ENCODE measurements around the gene GPM6B. TPM values are rescaled to one million over a fixed set of nuclear protein-coding genes. Genes with fewer than 3 reads are reported as not detected.

GPM6B gene
- total and polyA plus RNA-seq, 2 of the 4 experiments (the other 2 are of a cell fraction), result 4.2 to 5.9 TPM

GRCh38 chrX:13835825-13836224 is 18.9 kb upstream of the GPM6B start:
- Histone ChIP-seq H3K56ac (ENCODE audit: extremely low read depth, insufficient read depth, low read length) (no peak overlapping the region), H2AK9ac (replicated peaks; ENCODE audit: low read depth, low read length, poor library complexity) (no peak overlapping the region), H3K9me1 (ENCODE audit: insufficient read depth, low read length) (no peaks in the 10 kb centered on the region), H3K4me3 (ENCODE audit: insufficient read depth, low read depth, low read length) (no peak overlapping the region), H2AFZ (replicated peaks; ENCODE audit: low read length, poor library complexity) (no peak overlapping the region), H2BK5ac (ENCODE audit: low read depth, low read length, poor library complexity, severe bottlenecking) (no peak overlapping the region), H3K79me1 (ENCODE audit: low read depth in 1 of 2, low read length in 2 of 2) (no peaks in the 10 kb centered on the region), H3K9ac (ENCODE audit: low read depth, low read length) (no peak overlapping the region), H4K20me1 (ENCODE audit: insufficient read depth, low read length) (no peaks in the 10 kb centered on the region), H3K23ac (ENCODE audit: low read depth, low read length) (no peak overlapping the region), H3K27me3 (ENCODE audit: control insufficient read depth, insufficient read depth, low read length) (peaks cover 16% of the 10 kb centered on the region), H3K9me3 (ENCODE audit: control insufficient read depth, insufficient read depth, low read length) (no peaks in the 10 kb centered on the region), H2AK5ac (ENCODE audit: low read depth, low read length) (no peak overlapping the region), H4K91ac (ENCODE audit: insufficient read depth, low read depth, low read length) (no peak overlapping the region), H3K4me2 (ENCODE audit: low read depth, low read length) (no peak overlapping the region), H3K4ac (ENCODE audit: low read depth, low read length) (no peak overlapping the region), H4K8ac (ENCODE audit: low read depth in 2 of 2, low read length in 2 of 2) (no peak overlapping the region), H3K4me1 (ENCODE audit: control insufficient read depth, insufficient read depth, low read length) (no peaks in the 10 kb centered on the region), H4K5ac (ENCODE audit: low read depth, low read length) (no peak overlapping the region), H3K14ac (replicated peaks; ENCODE audit: low read depth, low read length) (no peak overlapping the region), H2BK20ac (ENCODE audit: low read depth, low read length) (no peak overlapping the region), H3K36me3 (ENCODE audit: control insufficient read depth, insufficient read depth, low read length) (no peaks in the 10 kb centered on the region), H2BK120ac (ENCODE audit: low read depth, low read length) (no peak overlapping the region), H3K18ac (ENCODE audit: low read depth, low read length) (no peak overlapping the region), H2BK15ac (ENCODE audit: low read depth, low read length) (no peak overlapping the region), H3K27ac (ENCODE audit: insufficient read depth, low read length) (no peak overlapping the region)
- dilution Hi-C loops (cut with HindIII; ENCODE audit: low sequenced_read_pairs, unreplicated experiment) (no loop called here), in situ Hi-C loops (cut with MboI; ENCODE audit: low sequenced_read_pairs) (no loop called here), intact Hi-C loops (cut with micrococcal nuclease) (no loop called here)
- no peak for DNase-seq
- ChIA-PET CTCF (no interaction called here), POLR2A (ENCODE audit: unreplicated experiment) (no interaction called here)
- WGBS, 2 experiments (ENCODE audit: extremely low coverage in 2 of 2, insufficient read length in 1 of 2), result no CpG with 5 or more reads among the region's 4 CpGs
- ATAC-seq (ENCODE audit: low read depth), result no peak
- no TSS peak for BruUV-seq (replicated peaks)
- TF ChIP-seq CHD1 (IDR thresholded peaks at IDR 0.05; ENCODE audit: low read depth, low read length), result no peak
- TF ChIP-seq POLR2A (IDR thresholded peaks at IDR 0.05; ENCODE audit: low read depth, low read length), result no peak
- TF ChIP-seq BHLHE40 (IDR thresholded peaks at IDR 0.05; ENCODE audit: low read depth, low read length), result no peak

Data from IMR-90 (cell line).